NCI-H446 treated with DMSO at 0.1 percent for 48 hours (cell line): ENCODE data around the gene MOB4.
"Not testable (repeated sequence)": the region's sequence is repeated elsewhere in the genome, so short reads cannot be mapped to it uniquely, and the experiment has no call there.

Source experiments
- DNase-seq: peaks from one replicate; lab custom pipeline; 2025; lab: John Stamatoyannopoulos, UW

The MOB4 gene

DNA sequence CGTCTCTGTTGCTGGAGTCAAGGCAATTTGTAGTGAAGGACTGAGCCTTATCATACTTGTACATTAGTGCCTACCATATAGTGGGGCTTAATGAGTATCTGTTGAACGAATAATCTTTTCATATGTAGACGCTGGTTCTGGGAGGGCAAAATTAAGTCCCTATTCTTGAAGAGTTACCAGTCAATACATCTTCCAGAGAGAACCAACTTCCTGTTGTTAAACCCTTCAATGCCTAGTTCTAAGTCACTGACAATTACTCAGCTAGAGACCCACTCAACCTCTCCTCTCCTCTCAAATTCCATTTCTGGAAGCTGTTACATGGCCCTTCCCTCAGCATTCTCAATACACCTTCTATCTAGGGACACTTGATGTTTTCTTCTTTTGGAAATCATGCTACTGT lies 1.1 kb upstream of the MOB4 start:
- no peak for DNase-seq

DNA sequence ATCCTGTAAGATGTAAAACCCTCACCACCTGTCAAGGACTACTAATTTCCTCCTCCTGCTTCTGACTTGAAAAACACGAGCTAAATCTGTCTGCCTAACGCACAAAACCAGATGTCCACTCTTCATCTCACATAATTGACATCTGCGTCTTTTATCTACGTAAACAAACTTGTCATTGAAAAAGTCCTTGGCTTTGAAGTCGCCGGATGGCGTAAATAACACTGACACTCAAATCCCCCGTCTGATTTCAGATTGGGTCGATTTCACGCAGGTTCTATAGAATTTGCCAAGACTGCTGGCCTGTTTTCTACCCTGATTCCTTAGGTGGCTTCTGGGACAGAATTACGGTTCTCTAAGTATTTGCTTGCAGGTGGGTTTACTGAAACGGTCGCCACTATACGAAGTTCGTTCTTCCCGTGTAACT lies 539 bp upstream of the MOB4 start:
- peak; percentile 21 for DNase-seq

DNA sequence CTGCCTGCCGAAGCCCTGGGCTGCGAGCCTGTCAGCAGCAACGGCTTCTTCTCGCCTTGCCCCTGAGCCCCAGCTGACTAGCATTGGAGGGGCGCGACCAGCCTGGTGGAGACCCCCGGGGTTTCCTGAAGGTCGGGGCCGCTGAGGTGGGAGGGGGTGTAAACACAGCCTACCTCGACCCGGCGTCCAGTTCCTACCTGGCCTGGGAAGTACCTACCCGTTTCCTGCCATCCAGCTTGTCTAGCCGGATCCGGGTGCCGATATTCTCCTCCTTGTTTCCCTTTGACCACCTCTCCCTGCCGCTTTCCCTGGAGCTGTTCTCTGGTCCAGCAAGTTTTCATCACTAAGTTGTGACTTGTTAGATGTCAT lies 511 bp downstream of the MOB4 start:
- peak; percentile 3 for DNase-seq

DNA sequence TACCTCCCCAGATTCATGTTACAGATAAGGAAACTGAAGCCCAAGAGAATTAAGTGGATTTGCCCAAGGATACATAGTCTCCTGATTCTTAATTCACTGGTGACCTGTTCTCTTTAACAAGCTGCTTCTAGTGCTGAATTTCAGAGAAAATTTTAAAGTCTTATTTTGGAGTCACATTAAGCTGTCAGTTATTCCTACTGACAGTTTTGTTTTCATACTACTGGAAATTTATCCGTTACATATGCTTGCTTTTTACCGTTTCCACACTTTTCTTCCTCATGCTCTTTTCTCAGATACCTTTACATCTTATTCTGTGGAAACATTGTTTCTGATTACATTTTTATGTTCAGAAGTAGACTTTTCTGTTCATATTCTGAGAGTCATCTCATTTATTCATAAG lies 1.3 kb downstream of the MOB4 start:
- no peak for DNase-seq

DNA sequence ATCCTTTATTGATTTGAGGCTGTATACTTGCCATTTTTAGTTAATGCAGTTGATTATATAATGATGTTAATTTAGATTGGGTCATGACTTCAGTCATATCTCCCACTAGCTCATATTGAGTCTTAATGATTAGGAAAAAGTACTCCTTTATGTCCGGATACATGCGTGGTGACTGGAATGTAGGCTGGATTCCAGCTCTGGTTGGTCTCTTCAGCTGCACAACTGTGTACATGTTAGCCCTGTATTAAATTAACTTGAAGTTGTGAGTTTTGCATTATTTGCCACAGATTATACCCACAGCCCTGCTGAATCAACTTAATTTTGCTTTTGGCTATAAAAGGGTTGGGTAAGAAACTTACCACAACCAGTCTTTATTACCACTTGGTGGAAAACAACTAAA lies 22.5 kb downstream of the MOB4 start:
- no peak for DNase-seq

DNA sequence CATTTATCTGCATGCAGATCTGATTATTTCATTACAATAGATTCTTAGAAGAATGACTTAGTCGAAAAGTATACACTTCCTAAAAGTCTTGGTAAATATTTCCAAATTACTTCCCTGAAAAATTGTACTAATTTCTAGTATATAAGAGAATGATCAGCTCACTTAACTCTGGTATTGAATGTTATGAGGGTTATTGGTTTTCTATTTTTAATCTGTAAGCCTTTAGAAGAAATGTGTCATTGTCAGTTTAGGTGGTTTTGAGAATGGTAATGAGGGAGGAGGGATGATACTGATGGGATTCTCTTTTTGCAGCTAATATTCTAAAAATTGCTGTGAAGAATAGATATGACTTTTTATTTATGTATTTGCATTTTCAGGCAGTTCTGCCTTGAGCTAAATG lies 23.9 kb downstream of the MOB4 start:
- DNase-seq, result no peak

DNA sequence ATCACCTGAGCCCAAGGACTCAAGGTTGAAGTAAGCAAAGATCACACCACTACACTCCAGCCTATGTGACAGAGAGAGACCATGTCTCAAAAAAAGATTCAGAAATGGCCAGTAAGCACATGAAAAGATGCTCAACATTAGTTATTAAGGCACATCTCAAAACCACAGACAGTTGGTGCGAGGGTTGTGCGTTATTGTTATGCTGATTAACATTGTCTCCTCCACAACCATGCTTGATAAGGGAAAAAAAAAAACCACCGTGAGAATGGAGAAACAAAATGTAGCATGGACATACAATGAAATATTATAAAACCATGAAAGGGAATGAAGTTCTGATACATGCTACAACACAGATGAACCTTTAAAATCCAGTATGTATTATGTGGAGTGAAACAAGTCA lies 27.3 kb downstream of the MOB4 start:
- DNase-seq, result no peak

DNA sequence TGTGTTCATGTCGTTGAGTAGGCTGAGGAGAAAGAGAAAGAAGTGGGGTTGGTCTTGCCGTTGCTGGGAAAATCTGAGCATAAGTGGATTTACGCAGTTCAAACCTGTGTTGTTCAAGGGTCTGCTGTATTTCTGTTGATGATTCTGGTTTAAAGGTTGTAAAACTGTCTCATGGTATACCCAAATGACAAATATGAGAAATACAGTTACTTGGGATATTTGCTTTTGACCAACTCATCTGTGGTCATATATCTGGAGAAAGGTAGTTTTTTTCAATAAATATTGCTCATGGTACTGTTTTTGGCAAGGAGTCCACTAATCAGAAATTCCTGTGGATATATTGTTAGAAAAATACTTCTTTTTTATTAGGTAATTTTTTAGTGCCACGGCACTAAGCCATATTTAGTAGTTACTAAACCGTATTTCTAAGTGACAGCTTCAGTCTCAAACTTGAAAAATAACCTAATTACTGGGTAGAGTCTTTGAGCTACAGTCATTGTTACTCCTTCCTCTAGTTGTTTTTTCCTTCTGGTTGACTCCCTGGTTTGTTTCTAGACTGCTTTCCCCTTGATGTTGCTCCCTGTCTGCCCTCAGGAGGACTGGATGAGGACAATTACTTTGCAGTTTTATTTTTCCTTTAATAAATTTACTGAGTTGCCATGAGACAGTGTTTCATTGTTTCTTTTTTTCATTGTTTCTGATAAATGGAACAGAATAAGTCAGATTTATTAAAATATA lies 31.5 kb downstream of the MOB4 start:
- DNase-seq, result no peak

DNA sequence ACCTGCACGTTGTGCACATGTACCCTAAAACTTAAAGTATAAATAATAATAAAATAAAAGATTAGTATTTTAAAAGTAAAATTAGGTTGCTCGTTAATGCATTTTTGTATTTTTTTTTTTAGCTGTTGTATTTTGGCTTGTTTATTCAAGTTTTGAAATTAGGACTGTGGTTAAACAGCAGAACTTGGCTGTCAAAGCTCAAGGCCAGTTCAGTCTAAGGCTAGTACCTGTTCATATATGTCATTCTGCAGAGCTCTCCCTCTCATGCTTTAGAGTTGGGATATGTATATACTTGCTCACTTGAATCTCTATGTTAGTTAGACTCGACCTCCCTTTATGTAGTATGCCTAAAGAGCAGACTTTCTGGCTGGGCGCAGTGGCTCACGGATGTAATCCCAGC lies 32.7 kb downstream of the MOB4 start:
- DNase-seq, result no peak

DNA sequence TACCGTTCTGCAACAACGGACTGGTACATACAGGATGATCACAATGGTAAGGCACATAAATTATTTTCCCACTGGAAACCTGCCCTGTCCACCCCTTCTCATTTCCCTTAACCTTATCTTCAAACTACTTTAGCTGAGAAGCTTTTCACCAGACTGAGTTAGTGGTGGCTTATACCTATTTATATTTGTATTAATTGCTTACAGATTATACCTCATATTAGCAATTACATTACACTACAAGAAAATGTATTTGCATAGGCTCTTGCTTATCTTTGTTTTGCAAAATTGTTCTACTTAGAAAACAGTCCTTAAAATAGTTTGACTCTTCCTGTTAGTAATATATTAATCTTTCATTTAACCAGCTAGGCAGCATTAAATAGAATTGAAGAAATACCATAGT lies 35.4 kb downstream of the MOB4 start:
- not testable (repeated sequence) for DNase-seq

DNA sequence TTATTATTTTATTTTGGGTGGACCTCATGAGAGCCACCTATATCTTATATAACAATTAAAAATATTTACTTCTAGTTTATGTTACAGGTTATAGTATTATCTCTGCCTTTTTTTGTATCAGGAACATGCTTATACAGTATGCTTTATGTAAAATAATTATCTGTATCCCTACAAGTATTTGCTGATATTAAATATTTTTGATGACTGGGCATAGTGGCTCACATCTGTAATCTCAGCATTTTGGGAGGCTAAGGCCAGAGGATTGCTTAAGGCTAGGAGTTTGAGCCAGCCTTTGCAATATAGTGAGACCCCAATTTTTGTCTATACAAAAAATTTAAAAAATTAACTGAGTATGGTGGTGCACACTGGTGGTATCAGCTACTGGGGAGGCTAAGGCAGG lies 39.6 kb downstream of the MOB4 start:
- no peak for DNase-seq

DNA sequence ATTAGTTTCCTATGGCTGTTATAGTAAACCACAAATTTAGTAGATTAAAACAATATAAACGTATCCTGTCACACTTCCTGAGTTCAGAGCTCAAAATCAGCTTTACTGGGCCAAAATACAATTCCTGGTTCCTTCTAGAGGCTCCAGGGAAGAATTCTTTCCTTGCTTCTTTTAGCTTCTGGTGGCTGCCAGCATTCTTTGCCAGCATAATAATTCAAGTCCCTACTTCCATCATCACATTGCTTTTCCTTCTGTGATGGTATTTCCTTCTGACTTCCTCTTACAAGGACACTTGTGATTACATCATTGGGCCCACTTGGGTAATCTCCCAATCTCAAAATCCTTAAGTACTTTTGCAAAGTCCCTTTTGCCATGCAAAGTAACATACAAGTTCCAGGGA lies 40.6 kb downstream of the MOB4 start:
- DNase-seq, result no peak

DNA sequence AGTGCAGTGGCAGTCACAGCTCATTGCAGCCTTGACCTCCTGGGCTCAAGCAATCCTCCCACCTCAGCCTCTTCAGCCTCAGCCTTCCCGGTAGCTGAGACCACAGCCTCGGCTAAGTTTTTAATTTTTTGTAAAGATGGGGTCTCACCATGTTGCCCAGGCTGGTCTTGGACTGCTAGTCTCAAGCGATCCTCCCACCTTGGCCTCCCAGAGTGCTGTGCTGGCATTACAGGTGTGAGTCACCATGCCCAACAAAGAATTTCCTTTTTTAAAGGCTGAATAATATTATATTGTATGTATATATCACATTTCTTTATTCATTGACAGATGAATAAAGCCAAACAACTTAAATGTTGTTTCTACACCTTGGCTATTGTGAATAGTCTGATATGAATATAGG lies 42.5 kb downstream of the MOB4 start:
- no peak for DNase-seq

DNA sequence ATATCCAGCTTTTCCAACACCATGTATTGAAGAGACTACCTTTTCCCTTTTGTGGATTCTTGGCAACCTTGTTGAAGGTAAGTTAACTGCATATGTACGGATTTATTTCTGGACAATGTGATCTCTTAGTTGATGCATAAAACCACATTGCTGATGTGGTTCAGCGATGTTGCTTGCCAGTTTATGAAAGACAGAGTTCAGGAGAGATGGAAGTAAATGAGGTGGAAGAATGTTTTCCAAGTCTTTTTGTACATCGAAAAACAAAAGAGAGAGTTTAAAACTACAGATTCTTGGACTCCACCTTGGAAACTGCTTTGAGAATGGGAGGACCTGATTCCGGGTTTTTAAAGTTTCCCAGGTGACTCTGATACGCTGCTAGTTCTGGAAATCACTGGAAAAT lies 43.8 kb downstream of the MOB4 start:
- DNase-seq, result no peak

DNA sequence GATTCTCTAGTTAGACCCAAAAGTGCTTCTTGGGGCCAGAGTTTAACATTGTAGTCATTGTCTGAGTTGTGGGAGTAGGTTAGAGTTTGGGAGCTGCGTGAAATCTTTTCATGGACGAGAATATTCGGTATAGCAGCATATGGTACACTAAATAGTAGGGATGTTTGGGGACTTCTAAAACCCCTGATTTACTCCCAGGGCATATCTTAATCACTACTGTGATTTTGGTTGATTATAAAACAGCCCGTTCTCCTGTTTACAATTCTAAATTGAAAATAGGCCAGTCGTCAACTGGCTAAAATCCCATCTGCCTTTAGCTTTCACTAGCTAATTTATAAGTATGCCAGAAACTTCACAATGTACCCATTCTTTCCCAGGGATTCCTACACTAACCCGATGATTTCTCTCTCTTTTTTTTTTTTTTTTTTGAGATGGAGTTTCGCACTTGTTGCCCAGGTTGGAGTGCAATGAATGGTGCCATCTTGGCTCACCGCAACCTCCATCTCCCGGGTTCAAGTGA lies 44.3 kb downstream of the MOB4 start:
- no peak for DNase-seq

DNA sequence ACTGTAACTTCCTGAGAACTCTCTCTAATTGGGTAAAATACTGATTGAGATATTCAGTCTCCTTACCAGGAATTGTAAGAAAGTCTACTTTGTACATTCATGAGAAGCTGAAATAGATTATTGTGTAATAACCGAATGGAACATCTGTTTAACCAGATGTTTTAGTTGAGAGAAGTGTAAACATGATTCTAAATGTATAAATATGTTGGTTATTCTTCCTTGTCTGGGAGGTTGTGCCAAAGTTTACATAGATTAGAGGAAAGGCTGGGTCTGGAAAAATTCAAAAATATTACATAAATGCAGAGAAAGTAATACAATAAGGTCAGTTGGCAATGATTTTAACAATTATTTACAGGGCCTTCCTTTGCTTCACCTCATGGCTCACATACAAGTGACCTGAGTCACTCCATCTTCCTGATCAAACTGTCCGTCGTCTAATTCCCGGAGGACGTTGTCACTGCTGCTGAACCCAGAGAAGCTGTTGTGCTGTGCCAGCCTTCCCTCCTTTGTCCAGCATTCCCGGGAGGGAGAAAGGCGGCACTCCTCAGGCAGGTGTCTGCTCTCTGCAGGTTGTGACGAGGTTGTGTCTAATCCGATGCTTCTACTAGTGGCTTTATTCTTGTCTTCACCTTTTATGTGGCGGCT lies 55.9 kb downstream of the MOB4 start:
- DNase-seq, result no peak

DNA sequence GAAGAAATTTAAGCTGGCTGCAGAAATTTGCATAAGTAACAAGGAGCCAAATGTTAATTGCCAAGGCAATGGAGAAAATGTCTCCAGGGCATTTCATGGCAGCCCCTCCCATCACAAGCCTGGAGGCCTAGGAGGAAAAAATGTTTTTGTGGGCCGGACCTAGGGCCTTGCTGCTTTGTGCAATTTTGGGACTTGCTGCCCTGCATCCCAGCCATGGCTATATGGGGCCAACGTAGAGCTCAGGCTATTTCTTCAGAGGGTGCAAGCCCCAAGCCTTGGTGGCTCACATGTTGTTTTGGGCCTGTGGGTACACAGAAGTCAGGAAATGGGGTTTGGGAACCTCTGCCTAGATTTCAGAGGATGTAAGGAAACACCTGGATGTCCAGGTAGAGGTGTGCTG lies 57.7 kb downstream of the MOB4 start:
- DNase-seq, result no peak

DNA sequence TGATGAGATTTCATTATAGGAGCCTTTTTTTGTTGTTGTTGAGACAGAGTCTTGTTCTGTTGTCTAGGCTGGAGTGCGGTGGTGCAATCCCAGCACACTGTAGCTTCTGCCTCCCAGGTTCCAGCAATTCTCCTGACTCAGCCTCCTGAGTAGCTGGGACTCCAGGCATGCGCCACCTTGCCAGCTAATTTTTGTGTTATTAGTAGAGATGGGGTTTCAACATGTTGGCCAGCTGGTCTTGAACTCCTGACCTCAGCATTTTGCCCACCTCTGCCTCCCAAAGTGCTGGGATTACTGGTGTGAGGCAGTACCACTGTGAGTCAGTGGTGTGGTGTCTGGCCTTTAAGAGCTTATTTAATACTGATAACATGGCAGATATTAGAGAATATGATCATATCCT lies 60.1 kb downstream of the MOB4 start:
- no peak for DNase-seq

DNA sequence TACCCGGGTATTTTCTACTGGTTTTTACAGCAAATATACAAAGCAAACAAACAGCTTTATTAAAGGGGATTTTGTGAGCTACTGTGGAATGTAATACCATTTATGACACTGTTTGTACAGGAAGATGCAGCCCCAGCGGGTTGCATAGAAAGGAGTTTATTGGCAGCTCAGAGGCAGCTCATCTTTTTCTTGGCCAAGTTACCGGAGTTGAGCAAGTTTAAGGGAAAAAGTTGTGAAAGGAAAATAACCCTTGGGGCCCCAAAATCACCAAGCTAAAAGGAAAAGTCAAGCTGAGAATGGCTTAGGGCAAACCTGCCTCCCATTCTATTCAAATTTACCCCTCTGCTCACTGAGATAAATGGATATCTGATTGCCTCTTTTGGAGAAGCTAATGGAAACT lies 60.8 kb downstream of the MOB4 start:
- DNase-seq, result no peak

DNA sequence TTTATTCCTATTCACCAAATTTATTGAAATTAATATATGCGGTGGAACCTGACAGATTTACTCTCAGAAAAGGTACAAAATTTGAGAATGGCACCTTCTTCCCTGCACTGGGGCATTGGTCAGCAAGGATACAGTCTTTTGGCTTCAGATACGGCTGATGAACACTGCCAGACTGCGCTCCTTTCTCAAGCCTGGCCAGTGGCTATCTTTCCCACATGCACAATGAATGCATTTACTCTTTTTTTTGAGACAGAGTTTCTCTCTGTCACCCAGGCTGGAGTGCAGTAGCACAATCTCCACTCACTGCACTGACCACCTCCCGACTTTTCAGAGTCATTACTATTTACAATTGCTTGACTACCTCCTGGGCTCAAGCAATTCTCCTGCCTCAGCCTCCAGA lies 61.6 kb downstream of the MOB4 start:
- DNase-seq, result no peak

DNA sequence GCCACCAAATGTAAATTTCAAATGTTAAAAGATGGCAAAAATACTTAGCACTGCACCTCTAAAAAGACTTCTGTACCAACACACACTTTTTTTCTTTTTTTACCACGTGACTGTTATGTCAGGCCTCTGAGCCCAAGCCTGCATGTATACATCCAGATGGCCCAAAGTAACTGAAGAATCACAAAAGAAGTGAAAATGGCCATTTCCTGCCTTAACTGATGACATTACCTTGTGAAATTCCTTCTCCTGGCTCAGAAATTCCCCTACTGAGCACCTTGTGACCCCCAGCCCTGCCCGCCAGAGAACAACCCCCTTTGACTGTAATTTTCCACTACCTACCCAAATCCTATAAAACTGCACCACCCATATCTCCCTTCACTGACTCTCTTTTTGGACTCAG lies 62.4 kb downstream of the MOB4 start:
- not testable (repeated sequence) for DNase-seq

DNA sequence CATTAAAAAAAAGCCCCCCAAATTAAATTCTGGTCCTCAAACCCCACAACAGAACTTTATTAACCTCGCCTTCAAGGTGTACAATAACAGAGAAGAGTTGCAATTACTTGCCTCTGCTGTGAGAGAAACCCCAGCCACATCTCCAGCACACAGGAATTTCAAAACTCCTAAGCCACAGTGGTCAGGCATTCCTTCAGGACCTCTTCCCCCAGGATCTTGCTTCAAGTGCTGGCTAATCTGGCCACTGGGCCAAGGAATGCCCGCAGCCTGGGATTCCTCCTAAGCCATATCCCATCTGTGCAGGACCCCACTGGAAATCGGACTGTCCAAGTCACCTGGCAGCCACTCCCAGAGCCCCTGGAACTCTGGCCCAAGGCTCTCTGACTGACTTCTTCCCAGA lies 64.3 kb downstream of the MOB4 start:
- not testable (repeated sequence) for DNase-seq

DNA sequence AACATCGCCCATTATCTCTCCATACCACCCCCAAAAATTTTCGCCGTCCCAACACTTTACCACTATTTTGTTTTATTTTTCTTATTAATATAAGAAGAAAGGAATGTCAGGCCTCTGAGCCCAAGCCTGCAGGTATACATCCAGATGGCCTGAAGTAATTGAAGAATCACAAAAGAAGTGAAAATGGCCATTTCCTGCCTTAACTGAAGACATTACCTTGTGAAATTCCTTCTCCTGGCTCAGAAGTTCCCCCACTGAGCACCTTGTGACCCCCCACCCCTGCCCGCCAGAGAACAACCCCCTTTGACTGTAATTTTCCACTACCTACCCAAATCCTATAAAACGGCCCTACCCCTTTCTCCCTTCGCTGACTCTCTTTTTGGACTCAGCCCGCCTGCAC lies 71.4 kb downstream of the MOB4 start:
- not testable (repeated sequence) for DNase-seq
